ENCODE measurements around the gene NAA38.

NAA38 gene

DNA sequence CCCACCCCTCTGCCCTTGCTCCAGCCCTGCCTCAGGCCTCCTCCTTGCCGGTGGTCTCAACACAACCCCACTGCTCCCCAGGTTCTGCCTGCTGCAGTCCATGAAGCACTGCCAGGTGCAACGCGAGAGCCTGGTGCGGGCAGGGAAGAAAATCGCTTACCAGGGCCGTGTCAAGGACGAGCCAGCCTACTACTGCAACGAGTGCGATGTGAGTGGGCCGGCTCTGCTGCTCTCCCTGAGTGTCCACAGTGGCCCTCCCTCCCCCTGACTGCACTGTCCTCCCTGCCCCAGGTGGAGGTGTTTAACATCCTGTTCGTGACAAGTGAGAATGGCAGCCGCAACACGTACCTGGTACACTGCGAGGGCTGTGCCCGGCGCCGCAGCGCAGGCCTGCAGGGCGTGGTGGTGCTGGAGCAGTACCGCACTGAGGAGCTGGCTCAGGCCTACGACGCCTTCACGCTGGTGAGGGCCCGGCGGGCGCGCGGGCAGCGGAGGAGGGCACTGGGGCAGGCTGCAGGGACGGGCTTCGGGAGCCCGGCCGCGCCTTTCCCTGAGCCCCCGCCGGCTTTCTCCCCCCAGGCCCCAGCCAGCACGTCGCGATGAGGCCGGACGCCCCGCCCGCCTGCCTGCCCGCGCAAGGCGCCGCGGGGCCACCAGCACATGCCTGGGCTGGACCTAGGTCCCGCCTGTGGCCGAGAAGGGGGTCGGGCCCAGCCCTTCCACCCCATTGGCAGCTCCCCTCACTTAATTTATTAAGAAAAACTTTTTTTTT is 4.3 kb downstream of the NAA38 start:
- DNase-seq (ENCODE audit: low read depth in 2 of 2), result no peak

DNA sequence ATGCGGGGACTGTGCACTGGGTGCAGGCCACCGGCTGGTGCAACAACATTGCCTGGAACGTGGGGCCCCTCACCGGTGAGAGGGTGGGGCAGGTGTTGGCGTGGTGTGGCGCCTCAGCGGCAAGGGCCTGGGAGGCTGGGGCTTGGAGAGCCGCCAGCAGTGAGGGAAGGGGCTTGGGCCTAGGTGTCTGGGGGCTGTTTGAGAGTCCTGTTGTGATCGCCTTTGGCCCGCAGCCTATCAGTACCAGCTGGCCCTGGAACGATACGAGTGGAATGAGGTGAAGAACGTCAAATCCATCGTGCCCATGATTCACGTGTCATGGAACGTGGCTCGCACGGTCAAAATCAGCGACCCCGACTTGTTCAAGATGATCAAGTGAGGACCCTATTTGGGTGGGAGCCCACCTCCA is 5.1 kb downstream of the NAA38 start:
- no peak for DNase-seq (ENCODE audit: low read depth in 2 of 2)

DNA sequence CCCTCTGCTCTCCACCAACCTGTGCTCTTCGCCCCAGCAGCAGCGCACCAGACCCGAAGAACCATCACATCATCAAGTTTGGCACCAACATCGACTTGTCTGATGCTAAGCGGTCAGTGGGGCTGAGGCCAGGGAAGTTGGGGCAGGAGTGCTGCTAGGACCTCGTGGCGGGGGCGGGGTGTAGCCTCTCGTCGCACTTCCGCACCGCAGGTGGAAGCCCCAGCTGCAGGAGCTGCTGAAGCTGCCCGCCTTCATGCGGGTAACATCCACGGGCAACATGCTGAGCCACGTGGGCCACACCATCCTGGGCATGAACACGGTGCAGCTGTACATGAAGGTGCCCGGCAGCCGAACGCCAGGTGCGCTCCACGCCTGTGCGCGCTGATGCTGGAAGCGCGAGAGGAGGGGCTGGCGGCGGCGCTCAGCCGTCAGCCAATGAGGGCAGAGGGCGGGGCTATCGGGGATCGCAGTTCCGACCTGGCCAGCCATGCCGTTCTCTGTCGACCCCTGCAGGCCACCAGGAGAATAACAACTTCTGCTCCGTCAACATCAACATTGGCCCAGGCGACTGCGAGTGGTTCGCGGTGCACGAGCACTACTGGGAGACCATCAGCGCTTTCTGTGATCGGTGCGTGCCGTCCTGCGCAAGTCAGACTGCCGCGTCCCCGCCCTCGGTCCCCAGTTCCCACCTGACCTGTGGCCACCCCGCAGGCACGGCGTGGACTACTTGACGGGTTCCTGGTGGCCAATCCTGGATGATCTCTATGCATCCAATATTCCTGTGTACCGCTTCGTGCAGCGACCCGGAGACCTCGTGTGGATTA is 5.7 kb downstream of the NAA38 start:
- peak; percentile 83 to 89 for DNase-seq (ENCODE audit: low read depth in 2 of 2)

DNA sequence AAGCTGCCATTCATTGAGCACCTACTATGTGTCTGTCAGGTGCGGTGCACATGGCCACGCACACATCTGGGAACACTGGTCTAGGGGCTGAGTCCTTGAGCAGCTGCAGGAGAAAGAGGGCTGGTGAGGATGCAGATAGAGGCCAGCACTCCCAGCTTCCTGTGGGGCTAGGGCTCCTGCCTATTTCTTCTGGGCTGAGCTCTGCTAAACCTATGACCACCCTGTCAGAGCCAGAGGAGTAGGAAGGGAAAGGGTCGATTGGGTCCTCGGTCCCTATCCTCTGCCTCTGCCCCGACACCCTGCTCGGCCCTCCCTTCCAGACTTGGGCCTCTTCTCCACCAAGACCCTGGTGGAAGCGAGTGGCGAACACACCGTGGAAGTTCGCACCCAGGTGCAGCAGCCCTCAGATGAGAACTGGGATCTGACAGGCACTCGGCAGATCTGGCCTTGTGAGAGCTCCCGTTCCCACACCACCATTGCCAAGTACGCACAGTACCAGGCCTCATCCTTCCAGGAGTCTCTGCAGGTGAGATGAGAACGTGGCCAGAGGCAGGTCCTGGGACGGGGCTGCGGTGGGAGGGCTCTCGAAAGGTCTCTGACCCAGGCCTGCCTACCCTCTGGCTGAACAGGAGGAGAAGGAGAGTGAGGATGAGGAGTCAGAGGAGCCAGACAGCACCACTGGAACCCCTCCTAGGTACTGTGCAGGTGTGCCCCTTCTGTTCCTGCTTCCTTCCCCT is 6.5 kb downstream of the NAA38 start:
- DNase-seq (ENCODE audit: low read depth in 2 of 2), result no peak

DNA sequence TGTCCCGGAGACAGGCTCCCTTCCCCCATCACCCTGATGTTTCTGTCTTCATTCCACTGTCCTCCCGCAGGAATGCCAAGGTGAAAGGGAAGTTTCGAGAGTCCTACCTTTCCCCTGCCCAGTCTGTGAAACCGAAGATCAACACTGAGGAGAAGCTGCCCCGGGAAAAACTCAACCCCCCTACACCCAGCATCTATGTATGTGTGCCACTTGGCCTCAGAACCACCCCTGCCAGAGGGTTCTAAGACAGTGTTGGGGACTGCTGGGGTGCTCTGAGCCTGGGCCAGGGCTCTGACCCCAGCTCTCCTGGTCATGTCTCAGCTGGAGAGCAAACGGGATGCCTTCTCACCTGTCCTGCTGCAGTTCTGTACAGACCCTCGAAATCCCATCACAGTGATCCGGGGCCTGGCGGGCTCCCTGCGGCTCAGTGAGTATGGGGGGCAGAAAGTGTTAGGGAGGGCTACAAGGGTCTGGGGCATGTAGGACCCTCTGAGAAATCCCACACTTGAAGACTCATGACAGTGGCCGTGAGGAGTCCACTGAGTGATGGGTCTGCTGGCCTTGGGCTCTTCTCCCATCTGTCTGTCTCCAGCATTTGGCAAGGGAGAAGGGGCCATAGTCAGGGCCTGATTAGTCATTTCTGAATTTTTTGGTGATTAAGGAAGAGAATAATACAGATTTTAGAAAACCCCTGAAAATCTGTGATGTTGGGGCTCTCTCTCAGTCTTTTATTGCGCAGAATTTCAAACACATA is 7.4 kb downstream of the NAA38 start:
- no peak for DNase-seq (ENCODE audit: low read depth in 2 of 2)

DNA sequence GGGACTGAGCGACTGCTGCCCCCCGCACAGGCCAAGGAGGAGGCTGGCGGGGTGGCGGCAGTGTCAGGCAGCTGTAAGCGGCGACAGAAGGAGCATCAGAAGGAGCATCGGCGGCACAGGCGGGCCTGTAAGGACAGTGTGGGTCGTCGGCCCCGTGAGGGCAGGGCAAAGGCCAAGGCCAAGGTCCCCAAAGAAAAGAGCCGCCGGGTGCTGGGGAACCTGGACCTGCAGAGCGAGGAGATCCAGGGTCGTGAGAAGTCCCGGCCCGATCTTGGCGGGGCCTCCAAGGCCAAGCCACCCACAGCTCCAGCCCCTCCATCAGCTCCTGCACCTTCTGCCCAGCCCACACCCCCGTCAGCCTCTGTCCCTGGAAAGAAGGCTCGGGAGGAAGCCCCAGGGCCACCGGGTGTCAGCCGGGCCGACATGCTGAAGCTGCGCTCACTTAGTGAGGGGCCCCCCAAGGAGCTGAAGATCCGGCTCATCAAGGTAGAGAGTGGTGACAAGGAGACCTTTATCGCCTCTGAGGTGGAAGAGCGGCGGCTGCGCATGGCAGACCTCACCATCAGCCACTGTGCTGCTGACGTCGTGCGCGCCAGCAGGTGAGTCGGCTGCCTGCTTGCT is 8.1 kb downstream of the NAA38 start:
- DNase-seq (ENCODE audit: low read depth in 2 of 2), result no peak

DNA sequence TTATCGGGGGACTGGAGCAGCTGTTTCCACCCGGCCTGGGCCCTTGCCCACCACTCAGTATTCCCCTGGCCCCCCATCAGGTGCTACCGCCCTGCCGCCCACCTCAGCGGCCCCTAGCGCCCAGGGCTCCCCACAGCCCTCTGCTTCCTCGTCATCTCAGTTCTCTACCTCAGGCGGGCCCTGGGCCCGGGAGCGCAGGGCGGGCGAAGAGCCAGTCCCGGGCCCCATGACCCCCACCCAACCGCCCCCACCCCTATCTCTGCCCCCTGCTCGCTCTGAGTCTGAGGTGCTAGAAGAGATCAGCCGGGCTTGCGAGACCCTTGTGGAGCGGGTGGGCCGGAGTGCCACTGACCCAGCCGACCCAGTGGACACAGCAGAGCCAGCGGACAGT is 8.6 kb downstream of the NAA38 start:
- no peak for DNase-seq (ENCODE audit: low read depth in 2 of 2)

DNA sequence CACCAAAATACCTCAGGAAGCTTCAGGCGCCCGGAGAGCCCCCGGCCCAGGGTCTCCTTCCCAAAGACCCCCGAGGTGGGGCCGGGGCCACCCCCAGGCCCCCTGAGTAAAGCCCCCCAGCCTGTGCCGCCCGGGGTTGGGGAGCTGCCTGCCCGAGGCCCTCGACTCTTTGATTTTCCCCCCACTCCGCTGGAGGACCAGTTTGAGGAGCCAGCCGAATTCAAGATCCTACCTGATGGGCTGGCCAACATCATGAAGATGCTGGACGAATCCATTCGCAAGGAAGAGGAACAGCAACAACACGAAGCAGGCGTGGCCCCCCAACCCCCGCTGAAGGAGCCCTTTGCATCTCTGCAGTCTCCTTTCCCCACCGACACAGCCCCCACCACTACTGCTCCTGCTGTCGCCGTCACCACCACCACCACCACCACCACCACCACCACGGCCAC is 9.2 kb downstream of the NAA38 start:
- DNase-seq (ENCODE audit: low read depth in 2 of 2), result no peak

DNA sequence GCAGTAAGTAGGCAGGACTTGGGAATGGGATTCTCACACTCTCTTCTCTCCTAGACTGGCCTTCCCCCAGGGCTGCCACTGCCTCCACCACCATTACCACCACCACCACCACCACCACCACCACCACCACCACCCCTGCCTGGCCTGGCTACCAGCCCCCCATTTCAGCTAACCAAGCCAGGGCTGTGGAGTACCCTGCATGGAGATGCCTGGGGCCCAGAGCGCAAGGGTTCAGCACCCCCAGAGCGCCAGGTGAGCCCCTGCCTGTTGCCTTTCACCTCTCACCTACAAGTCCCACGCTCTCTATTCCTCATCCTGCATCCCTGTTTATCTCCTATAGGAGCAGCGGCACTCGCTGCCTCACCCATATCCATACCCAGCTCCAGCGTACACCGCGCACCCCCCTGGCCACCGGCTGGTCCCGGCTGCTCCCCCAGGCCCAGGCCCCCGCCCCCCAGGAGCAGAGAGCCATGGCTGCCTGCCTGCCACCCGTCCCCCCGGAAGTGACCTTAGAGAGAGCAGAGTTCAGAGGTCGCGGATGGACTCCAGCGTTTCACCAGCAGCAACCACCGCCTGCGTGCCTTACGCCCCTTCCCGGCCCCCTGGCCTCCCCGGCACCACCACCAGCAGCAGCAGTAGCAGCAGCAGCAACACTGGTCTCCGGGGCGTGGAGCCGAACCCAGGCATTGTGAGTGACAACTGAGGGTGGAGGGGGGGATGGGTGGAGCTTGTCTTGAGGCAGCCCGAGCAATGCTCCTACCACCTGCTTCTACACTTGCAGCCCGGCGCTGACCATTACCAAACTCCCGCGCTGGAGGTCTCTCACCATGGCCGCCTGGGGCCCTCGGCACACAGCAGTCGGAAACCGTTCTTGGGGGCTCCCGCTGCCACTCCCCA is 10.3 kb downstream of the NAA38 start:
- DNase-seq (ENCODE audit: low read depth in 2 of 2), result no peak

DNA sequence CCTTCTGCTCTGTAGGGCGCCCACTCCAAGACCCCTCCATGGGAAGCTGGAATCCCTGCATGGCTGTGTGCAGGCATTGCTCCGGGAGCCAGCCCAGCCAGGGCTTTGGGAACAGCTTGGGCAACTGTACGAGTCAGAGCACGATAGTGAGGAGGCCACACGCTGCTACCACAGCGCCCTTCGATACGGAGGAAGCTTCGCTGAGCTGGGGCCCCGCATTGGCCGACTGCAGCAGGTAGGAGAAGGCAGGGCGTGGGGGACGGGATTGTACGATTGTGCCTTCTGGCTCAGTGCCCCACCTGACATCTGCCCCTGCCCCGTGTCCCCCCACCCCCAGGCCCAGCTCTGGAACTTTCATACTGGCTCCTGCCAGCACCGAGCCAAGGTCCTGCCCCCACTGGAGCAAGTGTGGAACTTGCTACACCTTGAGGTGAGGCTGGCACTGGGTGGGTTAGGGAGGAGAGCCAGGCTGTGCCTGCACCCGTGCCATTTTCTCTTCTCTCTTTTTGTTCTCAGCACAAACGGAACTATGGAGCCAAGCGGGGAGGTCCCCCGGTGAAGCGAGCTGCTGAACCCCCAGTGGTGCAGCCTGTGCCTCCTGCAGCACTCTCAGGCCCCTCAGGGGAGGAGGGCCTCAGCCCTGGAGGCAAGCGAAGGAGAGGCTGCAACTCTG is 11.2 kb downstream of the NAA38 start:
- DNase-seq (ENCODE audit: low read depth in 2 of 2), result no peak

DNA sequence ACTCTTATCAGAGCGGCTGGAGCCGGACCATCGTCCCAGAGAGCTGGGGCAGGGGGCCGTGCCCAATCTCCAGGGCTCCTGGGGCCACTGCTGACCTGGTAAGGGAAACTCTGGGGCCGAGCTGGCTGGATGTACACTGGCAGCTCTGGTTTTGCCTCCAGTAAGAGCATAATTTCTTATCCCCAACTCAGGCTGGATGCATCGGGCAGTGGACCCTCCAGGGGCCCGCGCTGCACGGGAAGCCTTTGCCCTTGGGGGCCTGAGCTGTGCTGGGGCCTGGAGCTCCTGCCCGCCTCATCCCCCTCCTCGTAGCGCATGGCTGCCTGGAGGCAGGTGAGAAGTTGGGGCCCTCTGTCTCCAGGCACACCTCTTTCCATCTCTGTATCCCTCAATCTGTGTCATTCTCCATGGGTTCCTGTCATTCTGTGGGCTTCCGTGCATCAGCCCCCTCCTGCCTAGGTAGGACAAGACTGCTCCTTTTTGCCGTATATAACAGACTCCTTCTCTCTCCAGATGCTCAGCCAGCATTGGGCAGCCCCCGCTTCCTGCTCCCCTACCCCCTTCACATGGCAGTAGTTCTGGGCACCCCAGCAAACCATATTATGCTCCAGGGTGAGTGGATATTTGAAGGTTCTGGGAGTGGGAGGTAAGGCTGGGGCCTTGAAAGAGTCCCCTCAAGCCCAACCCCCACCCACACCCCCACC is 11.8 kb downstream of the NAA38 start:
- no peak for DNase-seq (ENCODE audit: low read depth in 2 of 2)

DNA sequence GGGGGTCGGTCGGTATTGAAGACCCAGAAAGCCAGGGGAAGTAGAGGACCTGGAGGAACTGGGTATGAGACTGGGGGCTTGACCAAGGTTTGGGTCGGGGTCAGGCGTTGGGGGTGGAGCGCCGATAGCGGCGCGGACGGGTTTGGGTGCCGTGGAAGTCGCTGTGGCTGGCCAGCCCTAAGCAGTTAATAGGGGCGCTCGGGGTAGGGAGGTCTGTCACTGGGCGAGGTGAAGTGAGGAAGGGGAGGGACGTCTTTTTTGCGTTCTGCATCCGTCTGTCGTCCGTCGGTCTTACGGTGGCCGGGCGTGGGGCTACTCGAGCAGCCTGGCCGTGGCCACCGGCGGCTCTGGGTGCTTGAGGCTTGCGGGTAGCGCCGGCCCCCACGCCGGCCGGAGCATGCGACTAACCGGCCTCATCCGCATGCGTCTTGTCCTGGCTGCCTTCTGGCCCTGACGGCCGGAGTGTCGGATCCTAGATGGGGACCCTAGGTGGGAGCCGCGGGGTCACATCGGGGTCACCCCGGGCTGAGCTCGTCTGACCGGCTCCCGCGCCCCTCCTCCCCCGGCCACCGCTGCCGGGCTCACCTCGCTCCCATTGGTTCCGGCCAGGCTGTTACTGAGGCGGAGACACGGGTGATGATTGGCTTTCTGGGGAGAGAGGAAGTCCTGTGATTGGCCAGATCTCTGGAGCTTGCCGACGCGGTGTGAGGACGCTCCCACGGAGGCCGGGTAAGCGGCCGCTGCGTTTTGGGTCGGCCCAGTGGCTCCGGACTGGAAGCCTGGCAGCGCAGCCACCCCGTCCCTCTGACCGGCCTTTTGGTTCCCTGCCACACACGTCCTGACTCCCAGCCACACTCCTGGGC is 12.8 kb downstream of the NAA38 start:
- DNase-seq (ENCODE audit: low read depth in 2 of 2), result no peak

DNA sequence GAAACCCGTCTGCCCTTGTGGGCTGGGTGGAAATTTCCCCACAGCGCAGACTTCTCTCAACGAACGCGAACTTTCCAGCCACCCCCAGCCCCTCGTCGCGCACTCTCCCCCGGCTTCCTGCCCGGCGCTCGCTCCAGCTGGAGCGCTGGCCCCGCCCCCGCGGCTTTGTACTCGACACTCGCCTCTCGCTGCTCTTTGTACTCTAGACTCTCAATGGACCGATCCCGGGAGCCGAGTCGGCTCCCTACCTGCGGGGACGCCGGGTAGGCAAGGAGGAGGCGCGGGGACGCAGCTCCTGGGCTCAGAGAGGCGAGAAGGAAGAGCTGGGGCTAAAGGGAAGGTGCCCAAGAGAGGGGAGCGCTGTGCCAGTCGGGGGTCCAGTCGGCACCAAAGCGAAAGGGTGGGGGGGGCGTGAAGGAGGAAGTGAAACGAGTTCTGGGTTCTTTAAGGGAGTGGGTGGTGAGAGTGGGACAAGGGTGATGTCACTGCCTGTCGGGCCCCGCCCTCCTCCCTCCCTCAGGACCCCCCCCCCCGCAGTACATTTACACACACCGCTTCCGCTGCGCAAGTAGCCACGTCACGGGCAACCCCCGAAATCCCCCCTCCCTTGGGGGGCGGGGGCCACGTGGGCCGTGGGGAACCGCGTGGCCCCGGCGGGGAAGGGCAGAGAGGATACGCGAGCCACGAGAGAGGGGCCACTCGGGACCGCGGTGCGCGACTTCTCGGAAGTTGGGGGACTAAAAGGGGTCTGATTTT is 13.6 kb downstream of the NAA38 start:
- DNase-seq (ENCODE audit: low read depth in 2 of 2), result peak; percentile 84 to 89

DNA sequence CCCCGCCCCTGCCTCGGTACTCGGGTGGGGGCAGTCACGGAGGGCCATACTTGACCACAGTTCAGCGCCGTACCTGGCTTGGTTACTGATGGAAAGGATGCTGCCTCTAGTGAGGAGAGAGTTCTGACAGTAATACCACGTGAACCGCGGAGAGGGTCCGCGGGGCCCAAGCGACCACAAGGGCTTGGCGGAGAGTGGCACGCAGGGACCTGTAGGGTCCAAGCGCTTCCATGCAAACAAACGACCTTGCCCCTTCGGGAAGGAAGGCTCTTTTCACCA is 14.2 kb downstream of the NAA38 start:
- no peak for DNase-seq (ENCODE audit: low read depth in 2 of 2)

DNA sequence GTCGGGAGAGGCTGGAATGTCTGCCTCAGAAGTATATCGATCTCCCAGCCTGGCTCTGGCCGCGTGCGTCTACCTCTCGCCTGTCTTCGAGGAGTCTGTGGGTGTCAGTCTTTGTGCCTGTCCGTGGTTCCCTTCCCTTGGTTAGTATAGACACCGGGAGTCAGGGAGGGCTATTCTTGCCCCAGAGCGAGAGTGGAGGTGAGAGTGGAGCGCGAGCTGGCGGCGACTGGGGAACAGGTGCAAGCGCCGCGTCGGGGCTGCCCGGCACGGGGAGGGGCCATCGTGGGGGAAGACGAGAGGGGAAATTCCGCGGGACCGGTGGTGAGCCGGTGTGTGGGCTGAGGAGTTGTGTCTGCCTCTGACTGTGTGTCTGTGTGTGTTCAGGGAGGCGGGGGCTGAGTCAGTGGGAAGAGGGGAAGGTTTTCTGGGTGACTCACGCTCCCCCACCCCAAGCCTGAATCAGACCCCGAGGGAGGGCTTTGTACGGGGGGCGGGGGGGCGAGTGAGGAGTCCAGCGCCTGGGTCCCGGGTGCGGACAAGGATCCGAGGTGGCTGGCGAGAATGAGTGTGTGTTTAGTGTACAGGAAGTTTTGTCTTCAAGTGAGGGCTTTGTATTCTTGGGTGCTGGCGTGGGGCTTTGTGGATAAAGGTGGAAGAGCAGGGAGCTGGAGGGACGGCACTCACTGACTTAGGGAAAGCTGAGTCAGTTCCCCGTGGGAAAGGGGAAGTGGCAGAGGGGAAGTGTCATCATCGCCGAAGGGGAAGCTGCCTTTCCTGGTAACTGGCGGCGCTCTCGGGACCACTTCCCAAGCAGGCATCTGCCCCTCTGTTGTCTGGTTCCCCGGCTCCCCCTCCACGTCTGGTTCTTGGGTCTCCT is 14.7 kb downstream of the NAA38 start:
- DNase-seq (ENCODE audit: low read depth in 2 of 2), result peak; percentile 96 to 97

DNA sequence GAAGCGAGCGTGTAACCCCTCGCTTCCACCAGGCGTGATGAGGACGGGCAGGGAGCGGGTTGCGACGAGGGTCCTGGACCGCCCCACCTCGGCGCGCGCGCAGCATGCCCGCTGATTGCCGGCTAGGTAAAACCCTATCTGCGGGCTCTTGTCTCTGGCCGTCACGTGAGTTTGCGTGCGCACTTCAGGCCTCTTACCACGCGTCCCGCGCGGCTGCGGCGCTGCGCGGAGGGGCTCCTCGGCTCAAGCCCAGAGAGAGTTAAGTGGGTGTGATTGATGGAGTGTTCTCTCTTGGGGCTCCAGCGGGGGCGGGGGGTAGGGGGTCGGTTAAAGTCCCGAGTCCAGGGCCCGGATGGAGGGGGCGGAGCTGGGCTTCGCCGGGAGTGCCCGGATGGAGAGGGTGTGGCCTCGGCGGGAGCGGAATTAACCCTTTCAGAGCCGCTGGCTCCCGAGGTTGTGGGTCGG is 15.4 kb downstream of the NAA38 start:
- DNase-seq (ENCODE audit: low read depth in 2 of 2), result peak in 1 of 2 donors; percentile 74

Measured in stimulated activated CD4-positive, alpha-beta T cell treated with anti-CD3 and anti-CD28 coated beads, Interleukin-1b, Interleukin-23, amount 100 ng/mL, for 1 hour (primary cell).